Gastroesophageal sphincter (tissue), 4 donors: Measurements from ENCODE around the gene MAN1A2. TPM values are rescaled to one million over a fixed set of nuclear protein-coding genes. Genes with fewer than 3 reads are reported as not detected.

ENCODE experiments used
- ATAC-seq: fragments of 150-250 bp; one replicate; pipeline ENCODE4 v1.9.1; 2016; ENCODE audit warnings: mild to moderate bottlenecking, moderate library complexity
- H3K27ac ChIP-seq, 4 donors: fragments of 200-600 bp; sonication (generic) in 3 of 4; 1 replicate in 3 of 4; 2 replicates in 1 of 4; pipeline ENCODE4 v1.5.1; 2016 to 2019
- H3K27me3 ChIP-seq: fragments of 200-600 bp; sonication (generic); one replicate; pipeline ENCODE4 v1.5.1; 2019
- H3K36me3 ChIP-seq, 2 donors: fragments of 200-600 bp; sonication (generic); one replicate each; pipeline ENCODE4 v1.5.1; 2019; ENCODE audit warnings: control low read depth in 1 of 2
- H3K4me1 ChIP-seq, 3 donors: fragments of 200-600 bp; sonication (generic); 1 replicate in 2 of 3; 2 replicates in 1 of 3; pipeline ENCODE4 v1.5.1; 2016 to 2019; ENCODE audit warnings: control low read depth in 2 of 3
- H3K4me3 ChIP-seq, 2 donors: fragments of 200-600 bp; sonication (generic); one replicate each; pipeline ENCODE4 v1.5.1; 2019; ENCODE audit warnings: mild to moderate bottlenecking in 1 of 2, moderate library complexity in 1 of 2
- H3K9me3 ChIP-seq, 3 donors: fragments of 200-600 bp; sonication (generic); one replicate each; pipeline ENCODE4 v1.5.1; 2017 to 2019; ENCODE audit warnings: control low read depth in 2 of 3
- CTCF ChIP-seq, 4 experiments: fragments of 200-600 bp in 2 of 4; fragments of 450-650 bp in 2 of 4; sonication (generic) in 1 of 4; IDR thresholded peaks; one replicate each; pipeline ENCODE4 v1.5.1; 2017 to 2019; ENCODE audit warnings: antibody characterized with exemption in 4 of 4, mild to moderate bottlenecking in 2 of 4, moderate library complexity in 2 of 4
- EP300 ChIP-seq: sonication (generic); formaldehyde crosslinking; IDR thresholded peaks from one replicate; pipeline ENCODE4 v1.6.1; 2017; ENCODE audit warnings: antibody characterized with exemption, mild to moderate bottlenecking
- POLR2A ChIP-seq, 2 donors: fragments of 450-650 bp; IDR thresholded peaks; one replicate each; pipeline ENCODE4 v1.6.1; 2017; ENCODE audit warnings: antibody characterized with exemption in 2 of 2, mild to moderate bottlenecking in 2 of 2, moderate library complexity in 1 of 2
- POLR2AphosphoS5 ChIP-seq: sonication (generic); formaldehyde crosslinking; IDR thresholded peaks from one replicate; pipeline ENCODE4 v1.6.1; 2017; ENCODE audit warnings: antibody characterized with exemption
- WGBS, 2 donors: methylation state at CpG; one replicate each; pipeline ENCODE4 v1.1.5; 2018; ENCODE audit warnings: low coverage in 1 of 2; 5-methylcytosine and 5-hydroxymethylcytosine counted together
- total RNA-seq, 4 donors: library from RNA; depleted of rRNA; stranded (reverse); fragments of >200 nt; gene quantifications; one replicate each; pipeline ENCODE4 v1.1.0, GENCODE V29; 2016

MAN1A2 gene
- total RNA-seq, 4 donors from 2014 or later = 42.5 to 62.4 (median 52.3) TPM

DNA sequence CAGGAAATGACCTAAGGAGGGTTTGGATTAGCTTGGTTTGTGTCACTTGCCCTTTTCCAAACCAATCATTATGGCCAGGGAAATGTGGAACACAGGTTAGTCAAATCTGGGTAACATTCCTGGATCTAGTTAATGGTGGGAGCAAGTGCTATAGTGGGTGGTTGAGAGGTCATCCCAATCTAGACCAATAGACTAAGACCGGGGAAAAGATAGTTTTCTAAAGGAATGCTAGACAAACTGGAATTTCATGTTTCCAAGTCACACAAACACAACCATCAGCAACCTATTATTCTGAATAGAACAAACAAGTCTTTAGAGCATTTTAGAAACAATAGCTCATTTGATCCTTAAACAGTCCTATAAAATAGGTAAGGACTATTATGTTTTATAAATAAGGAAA lies 4.3 kb upstream of the MAN1A2 start:
- peaks cover 4 to 30% (median 11%) of the 10 kb centered on the region in 3 donors for H3K4me1 ChIP-seq
- H3K27me3 ChIP-seq = no peaks in the 10 kb centered on the region
- no peaks in the 10 kb centered on the region for H3K9me3 ChIP-seq
- 31 to 40% methylated on average over 1 of the region's 1 CpG for WGBS, 2 donors
- no peak overlapping the region for H3K27ac ChIP-seq
- H3K36me3 ChIP-seq = no peaks in the 10 kb centered on the region
- TF ChIP-seq POLR2AphosphoS5 (no peak), CTCF (IDR thresholded peaks at IDR 0.05) (no peak), EP300 (no peak), POLR2A (IDR thresholded peaks at IDR 0.05) (no peak)
- ATAC-seq = no peak
- no peak overlapping the region for H3K4me3 ChIP-seq

DNA sequence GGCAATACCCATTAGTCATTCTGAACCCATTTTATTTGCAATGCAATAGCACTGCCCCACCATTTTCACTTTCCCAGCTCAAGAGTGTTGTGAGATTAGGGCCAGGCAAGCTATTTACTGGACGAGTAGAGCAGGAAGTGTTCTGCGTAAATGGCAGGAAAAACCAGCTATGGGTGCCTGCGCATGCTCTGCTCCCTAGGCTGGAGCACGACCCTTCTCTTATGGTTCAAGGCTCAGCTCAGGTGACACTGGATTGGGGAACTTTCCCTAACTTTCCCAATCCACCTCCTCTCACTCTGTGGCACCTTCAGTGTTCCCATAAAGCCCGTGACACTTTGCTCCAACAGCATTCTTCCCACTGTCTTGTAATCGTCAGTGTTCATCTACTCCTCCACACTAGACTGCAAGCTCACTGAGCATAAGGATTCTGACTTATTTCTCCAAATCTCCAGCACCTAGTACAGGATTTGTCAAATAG lies 3.6 kb upstream of the MAN1A2 start:
- H3K4me1 ChIP-seq = peaks cover 4 to 30% (median 11%) of the 10 kb centered on the region in 3 donors
- no peaks in the 10 kb centered on the region for H3K9me3 ChIP-seq
- no peak for TF ChIP-seq EP300
- TF ChIP-seq POLR2AphosphoS5 = no peak
- TF ChIP-seq CTCF (IDR thresholded peaks at IDR 0.05) = no peak
- no peak for TF ChIP-seq POLR2A (IDR thresholded peaks at IDR 0.05)
- no peaks in the 10 kb centered on the region for H3K27me3 ChIP-seq
- ATAC-seq = no peak
- peak overlapping the region in 3 of 4 donors; percentile 43 to 98 (median 45) for H3K27ac ChIP-seq
- 46% methylated on average over 4 to 5 of the region's 6 CpGs for WGBS, 2 donors
- H3K36me3 ChIP-seq = no peaks in the 10 kb centered on the region
- no peak overlapping the region for H3K4me3 ChIP-seq

GRCh38 chr1:117364240-117364639 lies 3.0 kb upstream of the MAN1A2 start:
- WGBS, 2 donors = 44 to 53% methylated on average over 4 of the region's 4 CpGs
- no peaks in the 10 kb centered on the region for H3K36me3 ChIP-seq
- ATAC-seq = no peak
- no peaks in the 10 kb centered on the region for H3K9me3 ChIP-seq
- H3K4me3 ChIP-seq = no peak overlapping the region
- TF ChIP-seq POLR2A (IDR thresholded peaks at IDR 0.05) (no peak), CTCF (IDR thresholded peaks at IDR 0.05) (no peak), POLR2AphosphoS5 (no peak), EP300 (no peak)
- H3K4me1 ChIP-seq = peaks cover 4 to 36% (median 11%) of the 10 kb centered on the region in 3 donors
- H3K27me3 ChIP-seq = no peaks in the 10 kb centered on the region
- H3K27ac ChIP-seq = peak overlapping the region in 3 of 4 donors; percentile 43 to 98 (median 45)

- Histone ChIP-seq H3K4me3 (peak overlapping the region; percentile 81 to 94), H3K27ac (peak overlapping the region; percentile 85 to 99 (median 95)), H3K4me1 (peaks cover 4 to 49% (median 16%) of the 10 kb centered on the region in 3 donors), H3K36me3 (no peaks in the 10 kb centered on the region), H3K27me3 (no peaks in the 10 kb centered on the region), H3K9me3 (no peaks in the 10 kb centered on the region)
- TF ChIP-seq EP300 = no peak
- 23 to 27% methylated on average over 6 to 8 of the region's 8 CpGs for WGBS, 2 donors
- no peak for ATAC-seq
These were observed 1.7 kb upstream of the MAN1A2 start for GRCh38 chr1:117365350-117366176.

- H3K27ac ChIP-seq = peak overlapping the region; percentile 85 to 99 (median 95)
- peak overlapping the region; percentile 81 to 94 for H3K4me3 ChIP-seq
- H3K9me3 ChIP-seq = no peaks in the 10 kb centered on the region
- H3K4me1 ChIP-seq = peaks cover 4 to 58% (median 17%) of the 10 kb centered on the region in 3 donors
- peak; percentile 86 for ATAC-seq
- no peaks in the 10 kb centered on the region for H3K36me3 ChIP-seq
- WGBS, 2 donors = 0% methylated on average over 5 to 10 of the region's 75 CpGs
- TF ChIP-seq EP300 = no peak
- TF ChIP-seq CTCF (IDR thresholded peaks at IDR 0.05) = peak in 2 of 4 experiments; percentile 18 to 21
- TF ChIP-seq POLR2A (IDR thresholded peaks at IDR 0.05) = peak in 1 of 2 donors; percentile 59
- TF ChIP-seq POLR2AphosphoS5 = peak; percentile 32
- no peaks in the 10 kb centered on the region for H3K27me3 ChIP-seq
These were observed 838 bp upstream of the MAN1A2 start for GRCh38 chr1:117366177-117367045.
